GM18909 (cell line): Measurements from ENCODE around the gene CDK17.
"Not testable (repeated sequence)": the region's sequence is repeated elsewhere in the genome, so short reads cannot be mapped to it uniquely, and the experiment has no call there.

Experiments used
- ATAC-seq: cut with Tn5 transposase; IDR thresholded peaks from one replicate; pipeline ENCODE4 v1.9.1; 2021; ENCODE audit warnings: mild to moderate bottlenecking; ENCODE audit not compliant: unreplicated experiment, poor library complexity

CDK17 gene

GRCh38 chr12:96395236-96395635 lies 5.0 kb downstream of the CDK17 start:
- no peak for ATAC-seq

GRCh38 chr12:96393229-96393628 lies 7.0 kb downstream of the CDK17 start:
- ATAC-seq, result not testable (repeated sequence)

GRCh38 chr12:96392397-96392796 lies 7.8 kb downstream of the CDK17 start:
- no peak for ATAC-seq

GRCh38 chr12:96387981-96388380 lies 12.3 kb downstream of the CDK17 start:
- no peak for ATAC-seq

- no peak for ATAC-seq
These were observed 13.4 kb downstream of the CDK17 start for GRCh38 chr12:96386794-96387193.

GRCh38 chr12:96383991-96384390 lies 16.2 kb downstream of the CDK17 start:
- ATAC-seq, result no peak

- ATAC-seq, result no peak
These were observed 16.9 kb downstream of the CDK17 start for GRCh38 chr12:96383371-96383770.

- not testable (repeated sequence) for ATAC-seq
These were observed 20.5 kb downstream of the CDK17 start for GRCh38 chr12:96379743-96380142.

- ATAC-seq, result no peak
These were observed 21.9 kb downstream of the CDK17 start for GRCh38 chr12:96378319-96378718.

GRCh38 chr12:96376865-96377264 lies 23.4 kb downstream of the CDK17 start:
- no peak for ATAC-seq

- ATAC-seq, result peak; percentile 88
These were observed 24.2 kb downstream of the CDK17 start for GRCh38 chr12:96375841-96376604.

GRCh38 chr12:96375170-96375569 lies 25.1 kb downstream of the CDK17 start:
- ATAC-seq, result no peak

GRCh38 chr12:96371790-96372699 lies 28.2 kb downstream of the CDK17 start:
- ATAC-seq, result no peak

GRCh38 chr12:96371138-96371789 lies 29.0 kb downstream of the CDK17 start:
- no peak for ATAC-seq

- no peak for ATAC-seq
These were observed 31.6 kb downstream of the CDK17 start for GRCh38 chr12:96368687-96369086.

GRCh38 chr12:96368233-96368632 lies 32.0 kb downstream of the CDK17 start:
- ATAC-seq, result no peak

GRCh38 chr12:96366381-96366654 lies 33.9 kb downstream of the CDK17 start:
- ATAC-seq, result no peak

GRCh38 chr12:96365604-96366380 lies 34.4 kb downstream of the CDK17 start:
- no peak for ATAC-seq

GRCh38 chr12:96364092-96364700 lies 36.0 kb downstream of the CDK17 start:
- ATAC-seq, result no peak

GRCh38 chr12:96361074-96361473 lies 39.2 kb downstream of the CDK17 start:
- no peak for ATAC-seq
